PC-9 (cell line): ENCODE measurements around the gene GALNT5. TPM values are rescaled to one million over a fixed set of nuclear protein-coding genes. Genes with fewer than 3 reads are reported as not detected.

ENCODE experiments used
- BruUV-seq: library from RNA; stranded (reverse); fragments of 400-500 nt; replicated peaks from 2 replicates; lab custom pipeline; 2021; lab: Mats Ljungman, UMichigan
- CTCF ChIA-PET: fragments of 300-600 bp; sonication (Branson Sonifier 250); formaldehyde crosslinking; loops from one replicate; lab custom pipeline; 2022; ENCODE audit warnings: antibody characterized with exemption; lab: Charles Lee
- POLR2A ChIA-PET: fragments of 300-600 bp; sonication (Branson Sonifier 250); formaldehyde crosslinking; loops from one replicate; lab custom pipeline; 2022; ENCODE audit warnings: antibody characterized with exemption; ENCODE audit not compliant: unreplicated experiment; lab: Charles Lee
- DNase-seq, 2 experiments: peaks; one replicate each; pipeline versions ENCODE4 v3.0.0 to v3.0.0-alpha.2; 2015 to 2022; ENCODE audit warnings: mixed read lengths in 1 of 2
- H2AFZ ChIP-seq: fragments of 200-600 bp; sonication (generic); 2 replicates; pipeline ENCODE4 v1.8.1; 2017; ENCODE audit warnings: antibody characterized with exemption
- H3F3A ChIP-seq: fragments of 200-600 bp; sonication (generic); 2 replicates; pipeline ENCODE4 v1.8.1; 2017; ENCODE audit warnings: antibody characterized with exemption, mild to moderate bottlenecking, low read depth; ENCODE audit not compliant: insufficient read depth
- H3K27ac ChIP-seq: fragments of 200-600 bp; sonication (generic); 2 replicates; pipeline ENCODE4 v1.6.1; 2016; ENCODE audit warnings: mixed run types
- H3K27me3 ChIP-seq: fragments of 200-600 bp; sonication (generic); 2 replicates; pipeline ENCODE4 v1.6.1; 2016; ENCODE audit warnings: low read depth, mixed run types; ENCODE audit not compliant: insufficient read depth
- H3K36me3 ChIP-seq: fragments of 200-600 bp; sonication (generic); 2 replicates; pipeline ENCODE4 v1.6.1; 2016; ENCODE audit warnings: low read depth, mixed run types
- H3K4me1 ChIP-seq: fragments of 200-600 bp; sonication (generic); replicated peaks from 2 replicates; pipeline ENCODE4 v1.6.1; 2016; ENCODE audit warnings: mixed run types; ENCODE audit not compliant: insufficient read depth
- H3K4me2 ChIP-seq: fragments of 200-600 bp; sonication (generic); 2 replicates; pipeline ENCODE4 v1.6.1; 2017; ENCODE audit warnings: mixed run types
- H3K4me3 ChIP-seq: fragments of 200-600 bp; sonication (generic); 2 replicates; pipeline ENCODE4 v1.6.1; 2016; ENCODE audit warnings: mixed run types
- H3K79me2 ChIP-seq: fragments of 200-600 bp; sonication (generic); 2 replicates; pipeline ENCODE4 v1.6.1; 2017; ENCODE audit warnings: low read depth, mixed run types
- H3K9me2 ChIP-seq: fragments of 200-600 bp; sonication (generic); 2 replicates; pipeline ENCODE4 v1.8.1; 2017; ENCODE audit warnings: mild to moderate bottlenecking; ENCODE audit not compliant: insufficient read depth
- H3K9me3 ChIP-seq: fragments of 200-600 bp; sonication (generic); 2 replicates; pipeline ENCODE4 v1.8.1; 2016; ENCODE audit warnings: low read depth; ENCODE audit not compliant: insufficient read depth
- H4K20me1 ChIP-seq: fragments of 200-600 bp; sonication (generic); 2 replicates; pipeline ENCODE4 v1.8.1; 2017; ENCODE audit not compliant: insufficient read depth
- EZH2 ChIP-seq: fragments of 200-600 bp; sonication (generic); IDR thresholded peaks from 2 replicates; pipeline ENCODE4 v1.8.0; 2017; ENCODE audit warnings: antibody characterized with exemption, low read depth
- intact Hi-C: fragments of 100-400 bp; cut with micrococcal nuclease; formaldehyde crosslinking; loops from one replicate; pipeline ENCODE4 v1.10.0; 2022; ENCODE audit not compliant: unreplicated experiment
- total RNA-seq: library from RNA; stranded (reverse); gene quantifications from 2 replicates; pipeline ENCODE4 v1.2.3, GENCODE V29; 2021
- TF ChIP-seq, protein P1 (sequence below): fragments of 200-600 bp; sonication (generic); conservative IDR thresholded peaks from 2 replicates; pipeline ENCODE4 v1.6.1; 2017; ENCODE audit warnings: mixed run types, antibody characterized with exemption, mild to moderate bottlenecking, moderate library complexity

The GALNT5 gene
- total RNA-seq, 1 experiment from 2014 or later = 1.9 TPM

DNA sequence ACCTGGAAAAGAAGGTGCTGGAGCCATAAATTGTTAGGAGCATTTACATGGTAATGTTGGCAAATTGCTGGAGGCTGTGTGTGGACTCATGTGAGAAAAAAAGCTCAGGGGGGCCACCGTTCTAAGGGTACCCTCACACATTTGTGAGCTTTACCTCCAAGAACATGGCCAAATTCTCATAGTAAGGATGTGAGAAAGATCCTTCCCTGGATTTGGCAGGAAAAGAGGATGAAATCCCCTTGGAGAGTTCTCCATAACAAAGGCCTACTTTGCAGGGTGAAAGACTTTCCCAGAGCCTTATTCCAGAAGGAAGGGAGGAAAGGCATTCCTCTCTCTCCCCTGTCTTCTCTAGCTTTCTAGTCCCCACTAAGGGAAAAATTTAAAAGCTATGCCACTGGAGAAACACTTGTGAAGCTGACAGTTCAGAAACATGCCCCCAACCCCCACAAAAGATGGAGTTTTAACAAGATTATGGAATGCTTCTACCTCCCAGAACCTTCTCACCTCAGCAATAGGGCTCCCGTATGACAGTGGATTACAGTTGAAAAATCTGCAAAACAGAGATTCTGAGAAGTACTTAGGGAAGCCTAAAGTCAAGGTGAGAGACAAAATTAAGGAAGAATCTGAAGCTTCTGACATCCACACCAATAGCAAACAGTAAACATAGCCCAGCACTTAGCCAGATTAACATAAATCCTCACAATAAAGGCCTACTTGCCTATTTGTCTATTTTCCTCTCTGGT, 88.3 kb downstream of the GALNT5 start:
- no peak for TF ChIP-seq EZH2
- TF ChIP-seq, protein P1, sequence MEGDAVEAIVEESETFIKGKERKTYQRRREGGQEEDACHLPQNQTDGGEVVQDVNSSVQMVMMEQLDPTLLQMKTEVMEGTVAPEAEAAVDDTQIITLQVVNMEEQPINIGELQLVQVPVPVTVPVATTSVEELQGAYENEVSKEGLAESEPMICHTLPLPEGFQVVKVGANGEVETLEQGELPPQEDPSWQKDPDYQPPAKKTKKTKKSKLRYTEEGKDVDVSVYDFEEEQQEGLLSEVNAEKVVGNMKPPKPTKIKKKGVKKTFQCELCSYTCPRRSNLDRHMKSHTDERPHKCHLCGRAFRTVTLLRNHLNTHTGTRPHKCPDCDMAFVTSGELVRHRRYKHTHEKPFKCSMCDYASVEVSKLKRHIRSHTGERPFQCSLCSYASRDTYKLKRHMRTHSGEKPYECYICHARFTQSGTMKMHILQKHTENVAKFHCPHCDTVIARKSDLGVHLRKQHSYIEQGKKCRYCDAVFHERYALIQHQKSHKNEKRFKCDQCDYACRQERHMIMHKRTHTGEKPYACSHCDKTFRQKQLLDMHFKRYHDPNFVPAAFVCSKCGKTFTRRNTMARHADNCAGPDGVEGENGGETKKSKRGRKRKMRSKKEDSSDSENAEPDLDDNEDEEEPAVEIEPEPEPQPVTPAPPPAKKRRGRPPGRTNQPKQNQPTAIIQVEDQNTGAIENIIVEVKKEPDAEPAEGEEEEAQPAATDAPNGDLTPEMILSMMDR = no peak
- no peak for DNase-seq
- no peaks in the 10 kb centered on the region for H3K36me3 ChIP-seq
- H3F3A ChIP-seq = no peaks in the 10 kb centered on the region
- no TSS peak for BruUV-seq
- no peaks in the 10 kb centered on the region for H3K9me2 ChIP-seq
- ChIA-PET POLR2A (no interaction called here), CTCF (no interaction called here)
- H4K20me1 ChIP-seq = no peaks in the 10 kb centered on the region
- no peaks in the 10 kb centered on the region for H3K9me3 ChIP-seq
- H3K4me1 ChIP-seq = no peaks in the 10 kb centered on the region
- no peak overlapping the region for H3K27ac ChIP-seq
- no peaks in the 10 kb centered on the region for H3K27me3 ChIP-seq
- intact Hi-C loops = no loop called here
- no peaks in the 10 kb centered on the region for H3K79me2 ChIP-seq
- H2AFZ ChIP-seq = no peak overlapping the region
- H3K4me2 ChIP-seq = no peak overlapping the region
- H3K4me3 ChIP-seq = no peak overlapping the region

DNA sequence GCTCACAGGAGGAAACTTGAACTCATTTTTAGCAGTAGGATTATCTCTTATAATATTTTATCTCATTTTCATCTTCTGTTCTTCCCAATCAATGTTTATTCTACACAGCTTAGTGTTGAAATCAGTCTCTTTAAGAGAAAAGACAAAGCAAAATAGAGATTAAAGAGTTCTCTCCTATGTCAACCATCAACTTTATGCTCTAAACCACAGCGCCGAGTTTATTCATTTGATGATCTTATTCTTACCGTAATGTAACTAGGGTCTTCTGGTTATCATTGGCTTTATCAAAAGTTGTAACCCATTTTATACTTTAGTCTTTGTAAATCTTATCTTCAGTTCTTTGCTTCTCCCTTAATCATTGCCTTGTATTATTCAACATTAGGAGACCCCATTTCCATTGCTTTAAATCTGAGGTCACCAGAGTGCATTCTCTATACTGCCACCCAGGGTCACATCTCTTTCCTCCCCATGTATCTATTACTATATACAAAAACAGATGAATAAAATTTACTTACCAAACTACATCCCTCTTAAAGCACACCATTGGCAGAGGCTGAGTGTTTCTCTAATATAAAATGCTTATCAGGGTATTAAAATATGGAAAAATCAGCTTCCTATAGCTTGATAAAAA, 90.9 kb downstream of the GALNT5 start:
- Histone ChIP-seq H3K4me3 (no peak overlapping the region), H3K27ac (no peak overlapping the region), H3K4me1 (no peaks in the 10 kb centered on the region), H3K36me3 (no peaks in the 10 kb centered on the region), H4K20me1 (no peaks in the 10 kb centered on the region), H3F3A (no peaks in the 10 kb centered on the region), H3K79me2 (no peaks in the 10 kb centered on the region), H3K9me2 (no peaks in the 10 kb centered on the region), H3K4me2 (no peak overlapping the region), H3K27me3 (no peaks in the 10 kb centered on the region), H2AFZ (no peak overlapping the region), H3K9me3 (no peaks in the 10 kb centered on the region; the same call in 1 of the 2 replicates)
- CTCF ChIA-PET = no interaction called here
- BruUV-seq = no TSS peak
- TF ChIP-seq, protein P1 = no peak
- TF ChIP-seq EZH2 = no peak
- no peak for DNase-seq
- POLR2A ChIA-PET = no interaction called here
- intact Hi-C loops = no loop called here

DNA sequence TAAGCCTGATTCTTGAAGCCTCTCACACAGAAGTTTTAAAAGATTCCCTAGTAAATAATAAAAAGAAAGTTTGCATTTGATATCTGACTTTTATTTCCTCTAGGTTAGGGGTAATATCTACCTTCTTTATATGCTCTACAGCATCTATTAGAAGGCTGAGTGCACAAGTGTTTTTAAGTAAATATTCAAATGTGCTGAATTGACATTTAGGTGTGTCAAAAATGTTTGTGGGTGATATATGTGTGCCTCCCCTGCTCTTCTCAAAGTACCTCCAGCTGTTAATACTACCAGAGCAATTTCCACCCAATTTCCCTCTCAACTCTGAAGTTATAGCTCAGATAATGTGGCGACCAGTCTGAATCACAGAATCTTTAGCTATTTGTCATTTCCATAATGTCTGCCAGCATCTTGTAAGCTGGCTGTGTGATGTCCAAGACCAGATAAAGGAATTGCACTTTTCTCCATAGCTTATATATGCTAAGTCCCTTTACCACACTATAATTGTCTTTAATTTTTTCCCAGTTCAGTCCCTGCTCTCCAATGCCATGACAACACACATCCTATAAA, 92.5 kb downstream of the GALNT5 start:
- no peaks in the 10 kb centered on the region for H3K36me3 ChIP-seq
- H3K4me1 ChIP-seq = no peaks in the 10 kb centered on the region
- H3K27ac ChIP-seq = no peak overlapping the region
- no TSS peak for BruUV-seq
- intact Hi-C loops = no loop called here
- no peaks in the 10 kb centered on the region for H4K20me1 ChIP-seq
- no peak overlapping the region for H3K4me2 ChIP-seq
- no peak overlapping the region for H2AFZ ChIP-seq
- ChIA-PET POLR2A (no interaction called here), CTCF (no interaction called here)
- H3K4me3 ChIP-seq = no peak overlapping the region
- H3K27me3 ChIP-seq = no peaks in the 10 kb centered on the region
- no peak for TF ChIP-seq EZH2
- TF ChIP-seq, protein P1 = no peak
- no peaks in the 10 kb centered on the region for H3K9me2 ChIP-seq
- no peaks in the 10 kb centered on the region; the same call in 1 of the 2 replicates for H3K9me3 ChIP-seq
- DNase-seq = no peak
- H3K79me2 ChIP-seq = no peaks in the 10 kb centered on the region
- H3F3A ChIP-seq = no peaks in the 10 kb centered on the region
